T47D (cell line): ENCODE data around the gene INPP5E.

Experiments used
- DNase-seq, 2 experiments: peaks; one replicate each; pipeline versions ENCODE4 v3.0.0 to v3.0.0-alpha.2; 2011 to 2012; ENCODE audit warnings: low read depth in 1 of 2, low spot score in 1 of 2
- JUND ChIP-seq: IDR thresholded peaks from 2 replicates; pipeline ENCODE4 v1.6.1; 2012; ENCODE audit warnings: low read depth
- in situ Hi-C: cut with HindIII; loops from 2 replicates; pipeline ENCODE4 v1.10.0; 2016; ENCODE audit warnings: low sequenced_read_pairs, low pct_unique_long_range_greater_than_20kb

INPP5E gene

DNA sequence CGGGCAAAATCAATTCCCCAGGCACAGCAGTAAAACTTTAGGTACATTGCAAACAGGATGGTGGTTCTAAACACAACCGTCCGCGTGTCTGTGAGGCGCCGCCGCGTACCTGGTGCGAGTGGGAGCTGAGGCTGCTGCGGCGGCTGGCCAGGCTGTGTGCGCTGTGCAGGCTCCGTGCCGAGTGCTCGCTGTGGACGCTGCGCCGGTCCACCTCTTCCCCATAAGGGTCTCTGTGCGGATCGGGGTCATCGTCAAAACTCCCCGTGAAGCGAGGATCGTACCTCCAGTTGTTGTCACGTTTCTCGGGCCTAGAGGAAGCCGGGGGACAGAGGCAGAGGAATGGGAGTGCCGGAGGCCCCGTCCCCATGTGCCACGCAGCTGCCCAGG, 26.5 kb upstream of the INPP5E start:
- no peak for DNase-seq
- TF ChIP-seq JUND: no peak
- in situ Hi-C loops: no loop called here

- no peak for TF ChIP-seq JUND
- in situ Hi-C loops: no loop called here
- no peak for DNase-seq
Measured at GRCh38 chr9:136465500-136466154, 26.0 kb upstream of the INPP5E start.

GRCh38 chr9:136464241-136464640, 24.6 kb upstream of the INPP5E start:
- DNase-seq: no peak
- in situ Hi-C loops: no loop called here
- no peak for TF ChIP-seq JUND

- in situ Hi-C loops: no loop called here
Measured at GRCh38 chr9:136463578-136463977, 23.9 kb upstream of the INPP5E start.

GRCh38 chr9:136462664-136463063, 23.0 kb upstream of the INPP5E start:
- no peak for TF ChIP-seq JUND
- DNase-seq: no peak
- in situ Hi-C loops: no loop called here

More at GRCh38 chr9:136463578-136463977, 23.9 kb upstream of the INPP5E start:
- DNase-seq: no peak
- no peak for TF ChIP-seq JUND

- no peak for TF ChIP-seq JUND
- DNase-seq: no peak
- in situ Hi-C loops: no loop called here
Measured at GRCh38 chr9:136460772-136461325, 21.2 kb upstream of the INPP5E start.

DNA sequence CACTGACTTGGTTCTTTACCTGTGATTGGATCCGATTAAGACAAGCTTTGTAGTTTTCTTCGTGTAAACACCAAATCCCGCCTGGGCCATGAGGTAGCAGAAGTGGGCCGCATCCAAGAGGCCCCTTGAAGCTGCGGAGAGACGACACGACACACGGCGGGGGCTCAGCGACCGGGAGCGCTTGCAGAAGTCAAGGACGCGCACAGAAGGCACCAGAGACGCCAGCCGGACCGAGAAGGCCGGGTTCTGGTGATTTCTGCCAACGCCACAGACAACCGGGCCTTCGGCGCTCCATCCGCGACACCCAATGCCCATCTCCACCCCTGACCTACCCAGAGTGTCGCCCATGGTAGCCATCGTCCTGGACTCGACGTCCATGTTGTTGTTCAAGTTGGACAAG, 19.8 kb upstream of the INPP5E start:
- DNase-seq: no peak
- TF ChIP-seq JUND: no peak
- in situ Hi-C loops: no loop called here

DNA sequence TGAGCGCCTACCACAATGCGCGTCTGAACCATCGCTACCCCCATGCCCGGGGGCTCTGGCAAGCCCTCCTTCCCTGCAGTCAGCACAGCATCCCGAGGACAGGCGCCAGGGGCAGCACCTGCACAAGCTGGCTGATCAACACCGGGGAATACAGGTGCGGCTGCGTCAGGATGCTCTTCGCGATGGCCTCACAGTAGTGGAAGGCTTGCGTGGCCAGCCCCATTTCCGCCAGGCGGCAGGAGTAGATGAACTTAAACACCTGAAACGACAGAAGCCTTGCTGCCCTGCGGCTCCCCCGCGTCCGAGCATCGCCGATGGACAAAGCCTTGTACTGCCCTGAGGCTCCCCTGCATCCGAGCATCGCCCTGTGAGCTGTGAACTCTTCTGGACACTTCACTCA, 17.7 kb upstream of the INPP5E start:
- in situ Hi-C loops: no loop called here
- TF ChIP-seq JUND: no peak
- DNase-seq: no peak

- TF ChIP-seq JUND: no peak
- in situ Hi-C loops: no loop called here
- no peak for DNase-seq
Measured at GRCh38 chr9:136456258-136456657, 16.6 kb upstream of the INPP5E start.

- no peak for TF ChIP-seq JUND
- in situ Hi-C loops: no loop called here
Measured at GRCh38 chr9:136455043-136456002, 15.7 kb upstream of the INPP5E start.

DNA sequence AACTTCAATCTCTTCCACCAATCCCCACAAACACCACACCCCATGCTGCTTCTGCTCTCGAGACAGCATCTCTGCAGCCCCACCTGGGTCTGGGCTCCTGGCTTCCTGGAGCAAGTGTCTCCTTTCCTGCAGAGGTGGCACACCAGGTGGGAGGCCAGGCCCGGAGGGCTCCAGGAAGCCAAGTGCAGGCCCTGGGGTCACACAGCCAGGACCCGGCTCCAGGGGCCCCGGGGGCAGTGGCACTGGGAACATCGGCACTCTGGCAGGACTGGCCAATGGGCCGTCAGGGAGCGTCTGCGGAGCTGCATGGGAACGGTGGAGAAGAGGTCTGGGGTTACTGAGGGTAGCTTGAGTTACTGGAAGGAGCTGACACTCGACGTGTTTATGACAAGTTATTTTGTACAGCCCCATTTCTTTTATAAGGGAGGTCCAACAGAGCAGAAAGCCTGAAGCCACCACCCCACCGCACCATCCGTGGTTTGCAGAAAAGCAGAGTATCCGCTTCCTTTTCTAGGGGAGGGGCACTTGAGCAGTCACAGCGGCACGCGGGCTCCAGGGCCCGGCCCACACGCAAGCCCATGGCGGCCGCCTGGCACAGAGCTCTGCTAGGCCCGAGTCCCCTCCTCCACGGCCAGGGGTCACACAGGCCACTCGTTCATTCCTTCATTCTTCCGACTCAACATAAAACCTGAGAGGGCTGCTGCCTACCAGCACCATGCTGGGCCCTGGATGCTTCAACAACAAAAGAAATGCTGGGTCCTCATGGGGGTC, 14.6 kb upstream of the INPP5E start:
- no peak for DNase-seq
- no peak for TF ChIP-seq JUND
- in situ Hi-C loops: no loop called here

More at GRCh38 chr9:136455043-136456002, 15.7 kb upstream of the INPP5E start:
- no peak for DNase-seq

DNA sequence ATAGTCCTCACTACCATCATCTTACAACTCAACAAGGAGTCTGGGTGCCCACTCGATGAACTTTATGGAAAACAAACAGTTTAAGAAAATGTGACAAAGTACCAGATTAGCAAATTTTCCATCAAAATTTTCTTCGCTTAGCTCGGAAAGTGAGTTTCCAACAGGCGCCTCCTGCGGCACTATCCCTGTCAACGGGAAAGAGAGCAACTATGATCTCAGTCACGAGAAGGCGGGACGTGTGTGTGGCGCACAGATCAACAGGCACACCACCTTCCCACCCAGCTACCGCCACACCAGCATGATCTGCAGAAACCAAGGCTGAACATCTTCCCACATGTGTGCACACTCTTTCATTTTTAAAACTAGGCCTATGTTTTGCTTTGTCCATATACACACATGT, 13.7 kb upstream of the INPP5E start:
- in situ Hi-C loops: no loop called here
- TF ChIP-seq JUND: no peak
- DNase-seq: no peak
